GM23338 (cell line): ENCODE measurements around the gene MARK2. TPM values are rescaled to one million over a fixed set of nuclear protein-coding genes. Genes with fewer than 3 reads are reported as not detected.

Experiments used
- ATAC-seq: fragments of 200-7000 bp; cut with Tn5 transposase; 3 replicates; pipeline ENCODE4 v1.9.1; 2020
- DNase-seq: peaks from one replicate; pipeline ENCODE4 v3.0.0-alpha.2; 2015; ENCODE audit warnings: low spot score
- H2AFZ ChIP-seq: fragments of 200-600 bp; sonication (generic); 2 replicates; pipeline ENCODE4 v1.8.0; 2016; ENCODE audit warnings: antibody characterized with exemption, mild to moderate bottlenecking, moderate library complexity
- H3F3A ChIP-seq: fragments of 200-600 bp; sonication (generic); replicated peaks from 2 replicates; pipeline ENCODE4 v1.8.0; 2017; ENCODE audit warnings: antibody characterized with exemption, mixed run types, low read depth
- H3K27ac ChIP-seq: fragments of 200-600 bp; sonication (generic); 2 replicates; pipeline ENCODE4 v1.6.1; 2016; ENCODE audit warnings: low read depth
- H3K27me3 ChIP-seq: fragments of 200-600 bp; sonication (generic); 2 replicates; pipeline ENCODE4 v1.8.0; 2016; ENCODE audit warnings: mild to moderate bottlenecking, mixed run types, moderate library complexity; ENCODE audit not compliant: insufficient read depth
- H3K36me3 ChIP-seq: fragments of 200-600 bp; sonication (generic); 2 replicates; pipeline ENCODE4 v1.8.0; 2016; ENCODE audit warnings: mild to moderate bottlenecking; ENCODE audit not compliant: insufficient read depth
- H3K4me1 ChIP-seq: fragments of 200-600 bp; sonication (generic); 2 replicates; pipeline ENCODE4 v1.8.0; 2016; ENCODE audit warnings: mild to moderate bottlenecking, moderate library complexity; ENCODE audit not compliant: insufficient read depth
- H3K4me2 ChIP-seq: fragments of 200-600 bp; sonication (generic); 2 replicates; pipeline ENCODE4 v1.7.1; 2017; ENCODE audit warnings: mixed run types
- H3K4me3 ChIP-seq: fragments of 200-600 bp; sonication (generic); 2 replicates; pipeline ENCODE4 v1.6.1; 2016; ENCODE audit warnings: mixed run types
- H3K79me2 ChIP-seq: fragments of 200-600 bp; sonication (generic); replicated peaks from 2 replicates; pipeline ENCODE4 v1.8.0; 2017; ENCODE audit warnings: mild to moderate bottlenecking; ENCODE audit not compliant: insufficient read depth
- H3K9me2 ChIP-seq: fragments of 200-600 bp; sonication (generic); 2 replicates; pipeline ENCODE4 v1.8.0; 2017; ENCODE audit not compliant: insufficient read depth
- H4K20me1 ChIP-seq: fragments of 200-600 bp; sonication (generic); replicated peaks from 2 replicates; pipeline ENCODE4 v1.8.0; 2017; ENCODE audit warnings: mild to moderate bottlenecking; ENCODE audit not compliant: insufficient read depth
- H3K27ac Mint-ChIP-seq: 2 replicates; pipeline ENCODE4 v1.8.0; 2020; ENCODE audit warnings: inconsistent platforms, mild to moderate bottlenecking, moderate library complexity, mixed read lengths
- H3K27me3 Mint-ChIP-seq: 3 replicates; pipeline ENCODE4 v1.8.0; 2022; ENCODE audit warnings: low read depth, mild to moderate bottlenecking, moderate library complexity, mixed read lengths, inconsistent platforms; ENCODE audit not compliant: insufficient read depth, poor library complexity
- H3K36me3 Mint-ChIP-seq: 3 replicates; pipeline ENCODE4 v1.8.0; 2021; ENCODE audit warnings: low read depth, mild to moderate bottlenecking, inconsistent platforms, moderate library complexity, mixed read lengths
- H3K4me1 Mint-ChIP-seq: 3 replicates; pipeline ENCODE4 v1.8.0; 2020; ENCODE audit warnings: mild to moderate bottlenecking, inconsistent platforms, mixed read lengths
- H3K4me3 Mint-ChIP-seq: 3 replicates; pipeline ENCODE4 v1.8.0; 2021; ENCODE audit warnings: moderate library complexity, mild to moderate bottlenecking, inconsistent platforms, mixed read lengths
- H3K9me3 Mint-ChIP-seq: 3 replicates; pipeline ENCODE4 v1.8.0; 2020; ENCODE audit warnings: moderate library complexity, mild to moderate bottlenecking, inconsistent platforms, mixed read lengths
- CREB1 ChIP-seq: fragments of 250-450 bp; sonication (Bioruptor Pico); IDR thresholded peaks from 2 replicates; pipeline ENCODE4 v1.5.0; 2020; ENCODE audit warnings: low read depth, mild to moderate bottlenecking, moderate library complexity
- CTCF ChIP-seq, 2 experiments: fragments of 200-600 bp in 1 of 2; sonication (generic) in 1 of 2; conservative IDR thresholded peaks; 2 replicates each; pipeline versions ENCODE4 v1.5.1 to v1.6.1; 2016 to 2017; ENCODE audit warnings: antibody characterized with exemption in 2 of 2, low read depth in 2 of 2, mild to moderate bottlenecking in 2 of 2, moderate library complexity in 1 of 2
- NANOG ChIP-seq: IDR thresholded peaks from 2 replicates; pipeline ENCODE4 v1.6.1; 2016; ENCODE audit warnings: antibody characterized with exemption, borderline replicate concordance
- POLR2AphosphoS5 ChIP-seq: IDR thresholded peaks from 2 replicates; pipeline ENCODE4 v1.6.1; 2016; ENCODE audit warnings: antibody characterized with exemption, low read depth
- ZNF331 ChIP-seq: fragments of 250-450 bp; sonication (Bioruptor Pico); IDR thresholded peaks from 2 replicates; pipeline ENCODE4 v1.5.0; 2020; ENCODE audit warnings: low read depth, mild to moderate bottlenecking, moderate library complexity
- ZNF462 ChIP-seq: fragments of 250-450 bp; sonication (Bioruptor Pico); IDR thresholded peaks from 2 replicates; pipeline ENCODE4 v1.5.0; 2020; ENCODE audit warnings: mild to moderate bottlenecking, moderate library complexity
- polyA plus RNA-seq: library from polyadenylated mRNA; unstranded; fragments of >200 nt; fragmentation: Nextera tagmentation; extraction: Ambion mirVana; gene quantifications from 2 replicates; pipeline ENCODE4 v1.2.1, GENCODE V29; 2016
- total RNA-seq: library from RNA; depleted of rRNA; stranded (reverse); fragments of >200 nt; shearing (Covaris generic); gene quantifications from 2 replicates; pipeline ENCODE4 v1.2.3, GENCODE V29; 2014

The MARK2 gene
- total and polyA plus RNA-seq, 2 experiments from 2014 or later, result 18.7 to 42.6 TPM

- TF ChIP-seq ZNF462 (CRISPR knock-in tag) (no peak), CTCF (conservative IDR thresholded peaks at IDR 0.05; ENCODE audit: low read depth in 2 of 2) (no peak), ZNF331 (CRISPR knock-in tag) (no peak), POLR2AphosphoS5 (no peak)
Measured at GRCh38 chr11:63896071-63896470, 57.2 kb downstream of the MARK2 start (continued).

- Mint-ChIP-seq H3K4me3 (no peak overlapping the region), H3K36me3 (peaks cover 61% of the 10 kb centered on the region), H3K4me1 (no peaks in the 10 kb centered on the region; the same call in 2 of the 3 replicates), H3K27me3 (peaks cover 5% of the 10 kb centered on the region), H3K27ac (no peak overlapping the region), H3K9me3 (no peaks in the 10 kb centered on the region)
- Histone ChIP-seq H3K4me3 (no peak overlapping the region), H3F3A (peaks cover 27% of the 10 kb centered on the region; the same call in 1 of the 2 replicates), H3K79me2 (peaks cover 21% of the 10 kb centered on the region), H4K20me1 (peaks cover 12% of the 10 kb centered on the region), H3K4me1 (no peaks in the 10 kb centered on the region), H3K27ac (no peak overlapping the region), H2AFZ (no peak overlapping the region), H3K9me2 (no peaks in the 10 kb centered on the region), H3K27me3 (no peaks in the 10 kb centered on the region), H3K36me3 (peaks cover 17% of the 10 kb centered on the region; the same call in 1 of the 2 replicates), H3K4me2 (no peak overlapping the region)
- DNase-seq (no peak), ATAC-seq (no peak)
- TF ChIP-seq NANOG (no peak), ZNF462 (CRISPR knock-in tag) (no peak), CREB1 (CRISPR knock-in tag) (no peak)
Measured at GRCh38 chr11:63897459-63898146, 58.7 kb downstream of the MARK2 start.
